ENCODE results near the gene UNC79.

DNA sequence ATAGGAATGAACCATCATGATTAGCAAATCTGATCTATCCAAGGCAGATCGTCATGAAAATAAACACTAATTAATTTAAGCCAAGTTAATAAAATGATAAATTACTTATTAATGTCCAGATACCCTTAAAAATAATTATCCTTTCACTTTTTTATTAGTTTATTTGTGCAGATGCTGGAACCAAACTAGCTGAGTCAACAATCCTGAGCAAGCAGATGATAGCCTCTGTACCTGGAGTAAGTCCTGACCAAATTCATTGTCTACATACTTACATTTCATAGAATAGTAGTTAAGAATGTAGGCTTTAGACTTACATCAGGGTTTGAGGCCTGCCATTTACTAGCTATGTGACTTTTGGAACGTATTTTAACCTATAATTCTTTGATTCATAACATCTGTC lies 251.7 kb downstream of the UNC79 start:
- TF ChIP-seq, protein P1, sequence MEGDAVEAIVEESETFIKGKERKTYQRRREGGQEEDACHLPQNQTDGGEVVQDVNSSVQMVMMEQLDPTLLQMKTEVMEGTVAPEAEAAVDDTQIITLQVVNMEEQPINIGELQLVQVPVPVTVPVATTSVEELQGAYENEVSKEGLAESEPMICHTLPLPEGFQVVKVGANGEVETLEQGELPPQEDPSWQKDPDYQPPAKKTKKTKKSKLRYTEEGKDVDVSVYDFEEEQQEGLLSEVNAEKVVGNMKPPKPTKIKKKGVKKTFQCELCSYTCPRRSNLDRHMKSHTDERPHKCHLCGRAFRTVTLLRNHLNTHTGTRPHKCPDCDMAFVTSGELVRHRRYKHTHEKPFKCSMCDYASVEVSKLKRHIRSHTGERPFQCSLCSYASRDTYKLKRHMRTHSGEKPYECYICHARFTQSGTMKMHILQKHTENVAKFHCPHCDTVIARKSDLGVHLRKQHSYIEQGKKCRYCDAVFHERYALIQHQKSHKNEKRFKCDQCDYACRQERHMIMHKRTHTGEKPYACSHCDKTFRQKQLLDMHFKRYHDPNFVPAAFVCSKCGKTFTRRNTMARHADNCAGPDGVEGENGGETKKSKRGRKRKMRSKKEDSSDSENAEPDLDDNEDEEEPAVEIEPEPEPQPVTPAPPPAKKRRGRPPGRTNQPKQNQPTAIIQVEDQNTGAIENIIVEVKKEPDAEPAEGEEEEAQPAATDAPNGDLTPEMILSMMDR (tag by site-specific recombination; IDR thresholded peaks at IDR 0.05) = no peak
- TF ChIP-seq, protein P2, sequence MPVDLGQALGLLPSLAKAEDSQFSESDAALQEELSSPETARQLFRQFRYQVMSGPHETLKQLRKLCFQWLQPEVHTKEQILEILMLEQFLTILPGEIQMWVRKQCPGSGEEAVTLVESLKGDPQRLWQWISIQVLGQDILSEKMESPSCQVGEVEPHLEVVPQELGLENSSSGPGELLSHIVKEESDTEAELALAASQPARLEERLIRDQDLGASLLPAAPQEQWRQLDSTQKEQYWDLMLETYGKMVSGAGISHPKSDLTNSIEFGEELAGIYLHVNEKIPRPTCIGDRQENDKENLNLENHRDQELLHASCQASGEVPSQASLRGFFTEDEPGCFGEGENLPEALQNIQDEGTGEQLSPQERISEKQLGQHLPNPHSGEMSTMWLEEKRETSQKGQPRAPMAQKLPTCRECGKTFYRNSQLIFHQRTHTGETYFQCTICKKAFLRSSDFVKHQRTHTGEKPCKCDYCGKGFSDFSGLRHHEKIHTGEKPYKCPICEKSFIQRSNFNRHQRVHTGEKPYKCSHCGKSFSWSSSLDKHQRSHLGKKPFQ (tag by site-specific recombination; IDR thresholded peaks at IDR 0.05) = no peak
- TF ChIP-seq ZNF664 (tag by site-specific recombination; IDR thresholded peaks at IDR 0.05) (no peak), ZNF561 (tag by site-specific recombination; IDR thresholded peaks at IDR 0.05; ENCODE audit: borderline replicate concordance) (no peak), ZNF623 (tag by site-specific recombination; IDR thresholded peaks at IDR 0.05) (no peak), ZNF274 (IDR thresholded peaks at IDR 0.05; ENCODE audit: low read length) (no peak), ZNF274 (tag by site-specific recombination; IDR thresholded peaks at IDR 0.05; ENCODE audit: borderline replicate concordance) (no peak), ZNF529 (tag by site-specific recombination; IDR thresholded peaks at IDR 0.05; ENCODE audit: insufficient replicate concordance) (no peak), ZNF670 (tag by site-specific recombination; IDR thresholded peaks at IDR 0.05; ENCODE audit: low read depth) (no peak), HOXC10 (CRISPR knock-in tag; IDR thresholded peaks at IDR 0.05) (no peak), ZNF2 (tag by site-specific recombination; IDR thresholded peaks at IDR 0.05) (no peak)
- TF ChIP-seq, protein P3, sequence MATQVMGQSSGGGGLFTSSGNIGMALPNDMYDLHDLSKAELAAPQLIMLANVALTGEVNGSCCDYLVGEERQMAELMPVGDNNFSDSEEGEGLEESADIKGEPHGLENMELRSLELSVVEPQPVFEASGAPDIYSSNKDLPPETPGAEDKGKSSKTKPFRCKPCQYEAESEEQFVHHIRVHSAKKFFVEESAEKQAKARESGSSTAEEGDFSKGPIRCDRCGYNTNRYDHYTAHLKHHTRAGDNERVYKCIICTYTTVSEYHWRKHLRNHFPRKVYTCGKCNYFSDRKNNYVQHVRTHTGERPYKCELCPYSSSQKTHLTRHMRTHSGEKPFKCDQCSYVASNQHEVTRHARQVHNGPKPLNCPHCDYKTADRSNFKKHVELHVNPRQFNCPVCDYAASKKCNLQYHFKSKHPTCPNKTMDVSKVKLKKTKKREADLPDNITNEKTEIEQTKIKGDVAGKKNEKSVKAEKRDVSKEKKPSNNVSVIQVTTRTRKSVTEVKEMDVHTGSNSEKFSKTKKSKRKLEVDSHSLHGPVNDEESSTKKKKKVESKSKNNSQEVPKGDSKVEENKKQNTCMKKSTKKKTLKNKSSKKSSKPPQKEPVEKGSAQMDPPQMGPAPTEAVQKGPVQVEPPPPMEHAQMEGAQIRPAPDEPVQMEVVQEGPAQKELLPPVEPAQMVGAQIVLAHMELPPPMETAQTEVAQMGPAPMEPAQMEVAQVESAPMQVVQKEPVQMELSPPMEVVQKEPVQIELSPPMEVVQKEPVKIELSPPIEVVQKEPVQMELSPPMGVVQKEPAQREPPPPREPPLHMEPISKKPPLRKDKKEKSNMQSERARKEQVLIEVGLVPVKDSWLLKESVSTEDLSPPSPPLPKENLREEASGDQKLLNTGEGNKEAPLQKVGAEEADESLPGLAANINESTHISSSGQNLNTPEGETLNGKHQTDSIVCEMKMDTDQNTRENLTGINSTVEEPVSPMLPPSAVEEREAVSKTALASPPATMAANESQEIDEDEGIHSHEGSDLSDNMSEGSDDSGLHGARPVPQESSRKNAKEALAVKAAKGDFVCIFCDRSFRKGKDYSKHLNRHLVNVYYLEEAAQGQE (tag by site-specific recombination; IDR thresholded peaks at IDR 0.05) = no peak
- TF ChIP-seq, protein P4, sequence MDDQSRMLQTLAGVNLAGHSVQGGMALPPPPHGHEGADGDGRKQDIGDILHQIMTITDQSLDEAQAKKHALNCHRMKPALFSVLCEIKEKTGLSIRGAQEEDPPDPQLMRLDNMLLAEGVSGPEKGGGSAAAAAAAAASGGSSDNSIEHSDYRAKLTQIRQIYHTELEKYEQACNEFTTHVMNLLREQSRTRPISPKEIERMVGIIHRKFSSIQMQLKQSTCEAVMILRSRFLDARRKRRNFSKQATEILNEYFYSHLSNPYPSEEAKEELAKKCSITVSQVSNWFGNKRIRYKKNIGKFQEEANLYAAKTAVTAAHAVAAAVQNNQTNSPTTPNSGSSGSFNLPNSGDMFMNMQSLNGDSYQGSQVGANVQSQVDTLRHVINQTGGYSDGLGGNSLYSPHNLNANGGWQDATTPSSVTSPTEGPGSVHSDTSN (CRISPR knock-in tag; IDR thresholded peaks at IDR 0.05) = no peak
- TF ChIP-seq, protein P5, sequence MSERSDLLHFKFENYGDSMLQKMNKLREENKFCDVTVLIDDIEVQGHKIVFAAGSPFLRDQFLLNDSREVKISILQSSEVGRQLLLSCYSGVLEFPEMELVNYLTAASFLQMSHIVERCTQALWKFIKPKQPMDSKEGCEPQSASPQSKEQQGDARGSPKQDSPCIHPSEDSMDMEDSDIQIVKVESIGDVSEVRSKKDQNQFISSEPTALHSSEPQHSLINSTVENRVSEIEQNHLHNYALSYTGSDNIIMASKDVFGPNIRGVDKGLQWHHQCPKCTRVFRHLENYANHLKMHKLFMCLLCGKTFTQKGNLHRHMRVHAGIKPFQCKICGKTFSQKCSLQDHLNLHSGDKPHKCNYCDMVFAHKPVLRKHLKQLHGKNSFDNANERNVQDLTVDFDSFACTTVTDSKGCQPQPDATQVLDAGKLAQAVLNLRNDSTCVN (tag by site-specific recombination; optimal IDR thresholded peaks at IDR 0.05) = no peak

All from HEK293 (cell line).